Activated naive CD4-positive, alpha-beta T cell treated with anti-CD3 and anti-CD28 coated beads, Interleukin-2, amount 50 U/mL, for 24 hours (primary cell): ENCODE results near the gene SMAP1.
"Not testable (repeated sequence)": the region's sequence is repeated elsewhere in the genome, so short reads cannot be mapped to it uniquely, and the experiment has no call there.

ENCODE experiments used
- H3K27ac Mint-ChIP-seq: one replicate; pipeline ENCODE4 v1.8.0; 2021; ENCODE audit warnings: mild to moderate bottlenecking, mixed read lengths
- H3K27me3 Mint-ChIP-seq: one replicate; pipeline ENCODE4 v1.8.0; 2021; ENCODE audit warnings: mixed read lengths
- H3K36me3 Mint-ChIP-seq: one replicate; pipeline ENCODE4 v1.8.0; 2021; ENCODE audit warnings: mixed read lengths
- H3K4me1 Mint-ChIP-seq: one replicate; pipeline ENCODE4 v1.8.0; 2021; ENCODE audit warnings: mixed read lengths
- H3K4me3 Mint-ChIP-seq: one replicate; pipeline ENCODE4 v1.8.0; 2021; ENCODE audit warnings: mild to moderate bottlenecking, mixed read lengths
- H3K9me3 Mint-ChIP-seq: one replicate; pipeline ENCODE4 v1.8.0; 2021; ENCODE audit warnings: mixed read lengths

Gene SMAP1

DNA sequence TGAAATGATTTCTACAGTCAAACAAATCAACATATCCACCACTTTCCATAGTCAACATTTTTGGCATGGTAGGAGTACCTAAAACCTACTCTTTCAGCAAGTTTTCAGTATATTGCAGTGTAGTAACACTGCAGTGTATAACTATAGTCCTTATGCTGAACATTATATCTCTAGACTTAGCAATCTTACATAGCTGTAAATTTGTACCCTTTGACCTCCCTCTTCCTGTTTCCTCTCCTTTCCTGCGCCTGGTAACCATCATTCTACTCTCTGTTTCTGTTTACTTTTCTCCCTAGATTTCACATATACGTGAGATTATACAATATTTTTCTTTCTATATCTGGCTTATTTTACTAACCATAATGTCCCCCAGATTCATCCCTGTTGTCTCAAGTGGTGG lies 40.2 kb downstream of the SMAP1 start:
- Mint-ChIP-seq H3K4me3 (peak overlapping the region; percentile 15), H3K4me1 (peaks cover 72% of the 10 kb centered on the region), H3K9me3 (no peaks in the 10 kb centered on the region), H3K27me3 (no peaks in the 10 kb centered on the region), H3K27ac (peak overlapping the region; percentile 89), H3K36me3 (peaks cover 2% of the 10 kb centered on the region)

- no peaks in the 10 kb centered on the region for H3K27me3 Mint-ChIP-seq
- H3K27ac Mint-ChIP-seq = no peak overlapping the region
- H3K9me3 Mint-ChIP-seq = peaks cover 5% of the 10 kb centered on the region
- peaks cover 7% of the 10 kb centered on the region for H3K36me3 Mint-ChIP-seq
- H3K4me3 Mint-ChIP-seq = no peak overlapping the region
- peaks cover 75% of the 10 kb centered on the region for H3K4me1 Mint-ChIP-seq
These were observed 40.8 kb downstream of the SMAP1 start for GRCh38 chr6:70708448-70708847.

GRCh38 chr6:70709826-70710225 lies 42.1 kb downstream of the SMAP1 start:
- Mint-ChIP-seq H3K36me3 (peaks cover 15% of the 10 kb centered on the region), H3K27ac (no peak overlapping the region), H3K4me3 (no peak overlapping the region), H3K4me1 (peaks cover 70% of the 10 kb centered on the region), H3K9me3 (peaks cover 13% of the 10 kb centered on the region), H3K27me3 (no peaks in the 10 kb centered on the region)

- no peaks in the 10 kb centered on the region for H3K27me3 Mint-ChIP-seq
- H3K9me3 Mint-ChIP-seq = peaks cover 13% of the 10 kb centered on the region
- peaks cover 22% of the 10 kb centered on the region for H3K36me3 Mint-ChIP-seq
- H3K4me1 Mint-ChIP-seq = peaks cover 59% of the 10 kb centered on the region
- no peak overlapping the region for H3K27ac Mint-ChIP-seq
- H3K4me3 Mint-ChIP-seq = no peak overlapping the region
These were observed 47.1 kb downstream of the SMAP1 start for GRCh38 chr6:70714716-70715257.

- no peak overlapping the region for H3K27ac Mint-ChIP-seq
- peaks cover 67% of the 10 kb centered on the region for H3K4me1 Mint-ChIP-seq
- no peaks in the 10 kb centered on the region for H3K27me3 Mint-ChIP-seq
- peak overlapping the region; percentile 31 for H3K4me3 Mint-ChIP-seq
- peaks cover 31% of the 10 kb centered on the region for H3K36me3 Mint-ChIP-seq
- peaks cover 13% of the 10 kb centered on the region for H3K9me3 Mint-ChIP-seq
These were observed 49.5 kb downstream of the SMAP1 start for GRCh38 chr6:70717038-70717801.

GRCh38 chr6:70724524-70724923 lies 56.8 kb downstream of the SMAP1 start:
- H3K4me3 Mint-ChIP-seq = peak overlapping the region; percentile 19
- H3K27me3 Mint-ChIP-seq = no peaks in the 10 kb centered on the region
- H3K9me3 Mint-ChIP-seq = no peaks in the 10 kb centered on the region
- H3K27ac Mint-ChIP-seq = peak overlapping the region; percentile 74
- H3K36me3 Mint-ChIP-seq = peaks cover 9% of the 10 kb centered on the region
- peaks cover 63% of the 10 kb centered on the region for H3K4me1 Mint-ChIP-seq

- H3K9me3 Mint-ChIP-seq = no peaks in the 10 kb centered on the region
- H3K4me1 Mint-ChIP-seq = peaks cover 65% of the 10 kb centered on the region
- H3K4me3 Mint-ChIP-seq = no peak overlapping the region
These were observed 58.2 kb downstream of the SMAP1 start for GRCh38 chr6:70725817-70726415.

DNA sequence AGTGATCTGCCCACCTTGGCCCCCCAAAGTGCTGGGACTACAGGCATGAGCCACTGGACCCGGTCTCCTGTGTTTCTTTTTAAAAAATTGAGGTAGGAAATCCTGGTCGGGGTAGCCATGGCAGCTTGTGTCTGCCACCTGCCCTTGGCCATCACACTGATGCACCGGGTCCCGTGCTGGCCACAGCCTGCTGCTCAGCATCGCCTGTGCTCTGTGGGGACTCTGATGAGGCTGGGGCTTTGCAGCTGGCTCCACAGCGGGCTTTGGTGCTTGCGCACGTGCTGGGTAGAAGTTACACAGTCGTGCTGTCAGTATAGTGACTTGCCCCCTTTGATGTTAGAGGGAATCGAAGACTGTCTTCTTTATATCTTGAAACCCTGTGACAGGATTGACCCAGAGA lies 66.7 kb downstream of the SMAP1 start:
- peaks cover 46% of the 10 kb centered on the region for H3K4me1 Mint-ChIP-seq
- H3K27ac Mint-ChIP-seq = no peak overlapping the region
- H3K27me3 Mint-ChIP-seq = no peaks in the 10 kb centered on the region
- H3K9me3 Mint-ChIP-seq = no peaks in the 10 kb centered on the region
- H3K4me3 Mint-ChIP-seq = no peak overlapping the region
- peaks cover 36% of the 10 kb centered on the region for H3K36me3 Mint-ChIP-seq

More at GRCh38 chr6:70725817-70726415, 58.2 kb downstream of the SMAP1 start:
- Mint-ChIP-seq H3K36me3 (peaks cover 10% of the 10 kb centered on the region), H3K27me3 (no peaks in the 10 kb centered on the region), H3K27ac (peak overlapping the region; percentile 82)

- Mint-ChIP-seq H3K4me3 (no peak overlapping the region), H3K27me3 (no peaks in the 10 kb centered on the region), H3K27ac (no peak overlapping the region), H3K9me3 (no peaks in the 10 kb centered on the region), H3K36me3 (peaks cover 40% of the 10 kb centered on the region), H3K4me1 (peaks cover 40% of the 10 kb centered on the region)
These were observed 67.3 kb downstream of the SMAP1 start for GRCh38 chr6:70734979-70735378.

GRCh38 chr6:70735513-70735912 lies 67.8 kb downstream of the SMAP1 start:
- no peak overlapping the region for H3K27ac Mint-ChIP-seq
- peaks cover 36% of the 10 kb centered on the region for H3K4me1 Mint-ChIP-seq
- no peak overlapping the region for H3K4me3 Mint-ChIP-seq
- H3K27me3 Mint-ChIP-seq = no peaks in the 10 kb centered on the region
- H3K9me3 Mint-ChIP-seq = no peaks in the 10 kb centered on the region
- H3K36me3 Mint-ChIP-seq = peaks cover 43% of the 10 kb centered on the region

DNA sequence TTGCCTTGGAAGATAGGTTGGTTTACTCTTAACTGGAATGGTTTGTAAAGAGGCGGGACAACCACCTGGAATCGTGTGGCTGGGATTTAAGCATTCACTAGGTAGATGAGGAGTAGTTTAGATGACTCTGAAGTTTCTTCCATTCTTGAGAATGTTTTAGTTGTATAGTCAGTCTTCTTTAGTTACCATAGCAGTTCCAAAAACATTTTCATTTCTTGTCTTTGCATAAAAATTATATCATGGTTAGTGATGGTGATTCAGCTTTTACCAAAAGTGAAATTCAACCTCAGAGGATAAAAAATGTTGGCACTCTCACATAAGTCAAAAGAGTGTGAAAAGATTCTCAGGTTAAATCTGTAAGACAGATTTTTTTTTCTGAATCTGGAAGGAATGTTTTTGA lies 70.3 kb downstream of the SMAP1 start:
- H3K27ac Mint-ChIP-seq = peak overlapping the region; percentile 6
- H3K4me3 Mint-ChIP-seq = no peak overlapping the region
- peaks cover 56% of the 10 kb centered on the region for H3K36me3 Mint-ChIP-seq
- H3K9me3 Mint-ChIP-seq = peaks cover 2% of the 10 kb centered on the region
- no peaks in the 10 kb centered on the region for H3K27me3 Mint-ChIP-seq
- H3K4me1 Mint-ChIP-seq = peaks cover 27% of the 10 kb centered on the region

GRCh38 chr6:70739534-70739933 lies 71.9 kb downstream of the SMAP1 start:
- H3K9me3 Mint-ChIP-seq = peaks cover 8% of the 10 kb centered on the region
- H3K4me1 Mint-ChIP-seq = peaks cover 23% of the 10 kb centered on the region
- no peak overlapping the region for H3K27ac Mint-ChIP-seq
- no peak overlapping the region for H3K4me3 Mint-ChIP-seq
- H3K36me3 Mint-ChIP-seq = peaks cover 54% of the 10 kb centered on the region
- no peaks in the 10 kb centered on the region for H3K27me3 Mint-ChIP-seq

- H3K36me3 Mint-ChIP-seq = peaks cover 54% of the 10 kb centered on the region
- H3K27me3 Mint-ChIP-seq, H3K27ac Mint-ChIP-seq, H3K4me3 Mint-ChIP-seq, H3K9me3 Mint-ChIP-seq: not testable (repeated sequence)
- peaks cover 25% of the 10 kb centered on the region for H3K4me1 Mint-ChIP-seq
These were observed 73.1 kb downstream of the SMAP1 start for GRCh38 chr6:70740746-70741145.

DNA sequence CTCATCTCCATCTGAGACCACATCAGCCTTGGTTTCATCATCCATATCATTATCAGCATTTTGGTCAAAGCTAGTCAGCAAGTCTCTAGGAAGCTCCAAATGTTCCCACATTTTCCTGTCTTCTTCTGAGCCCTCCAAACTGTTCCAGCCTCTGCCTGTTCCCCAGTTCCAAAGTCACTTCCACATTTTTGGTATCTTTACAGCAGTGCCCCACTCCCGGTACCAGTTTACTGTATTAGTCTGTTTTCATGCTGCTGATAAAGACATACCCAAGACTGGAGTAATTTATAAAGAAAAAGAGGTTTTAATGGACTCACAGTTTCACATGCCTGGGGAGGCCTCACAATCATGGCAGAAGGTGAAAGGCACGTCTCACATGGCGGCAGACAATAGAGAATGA lies 74.8 kb downstream of the SMAP1 start:
- Mint-ChIP-seq H3K4me1 (peaks cover 32% of the 10 kb centered on the region), H3K36me3 (peaks cover 52% of the 10 kb centered on the region)
- H3K27me3 Mint-ChIP-seq, H3K9me3 Mint-ChIP-seq, H3K27ac Mint-ChIP-seq, H3K4me3 Mint-ChIP-seq: not testable (repeated sequence)

GRCh38 chr6:70753870-70754380 lies 86.2 kb downstream of the SMAP1 start:
- peaks cover 28% of the 10 kb centered on the region for H3K36me3 Mint-ChIP-seq
- no peak overlapping the region for H3K27ac Mint-ChIP-seq
- peaks cover 7% of the 10 kb centered on the region for H3K4me1 Mint-ChIP-seq
- H3K4me3 Mint-ChIP-seq = no peak overlapping the region
- no peaks in the 10 kb centered on the region for H3K27me3 Mint-ChIP-seq
- H3K9me3 Mint-ChIP-seq = peaks cover 6% of the 10 kb centered on the region

- Mint-ChIP-seq H3K27me3 (no peaks in the 10 kb centered on the region), H3K4me1 (no peaks in the 10 kb centered on the region), H3K4me3 (no peak overlapping the region), H3K9me3 (peaks cover 6% of the 10 kb centered on the region), H3K27ac (no peak overlapping the region), H3K36me3 (peaks cover 18% of the 10 kb centered on the region)
These were observed 91.2 kb downstream of the SMAP1 start for GRCh38 chr6:70758883-70759282.
